ELR (cell line): Measurements from ENCODE around the gene C2orf80.
"Not testable (repeated sequence)": the region's sequence is repeated elsewhere in the genome, so short reads cannot be mapped to it uniquely, and the experiment has no call there.

Experiments used
- DNase-seq: peaks from one replicate; pipeline ENCODE4 v3.0.0-alpha.2; 2015; ENCODE audit warnings: low read depth

Gene C2orf80

GRCh38 chr2:208179028-208179609 lies 10.7 kb downstream of the C2orf80 start:
- DNase-seq = no peak

DNA sequence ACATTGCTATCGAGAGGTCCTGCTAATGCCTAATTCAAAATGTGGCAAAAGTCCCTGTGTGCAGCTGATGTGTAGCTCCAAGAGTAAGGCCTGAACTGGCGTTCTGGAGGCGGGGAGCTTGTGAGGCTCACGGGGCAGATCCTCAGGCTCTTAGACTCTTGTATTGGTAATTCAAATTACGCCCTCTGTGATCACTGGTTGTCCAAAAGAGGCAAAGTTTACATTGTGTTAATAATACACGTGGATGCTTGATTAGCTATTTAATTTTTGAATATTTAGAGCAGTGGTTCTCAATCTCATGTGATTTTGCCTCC lies 14.0 kb downstream of the C2orf80 start:
- DNase-seq = no peak

GRCh38 chr2:208175069-208175839 lies 14.6 kb downstream of the C2orf80 start:
- DNase-seq = peak; percentile 88

GRCh38 chr2:208174144-208174543 lies 15.7 kb downstream of the C2orf80 start:
- no peak for DNase-seq

GRCh38 chr2:208172125-208172524 lies 17.7 kb downstream of the C2orf80 start:
- no peak for DNase-seq

DNA sequence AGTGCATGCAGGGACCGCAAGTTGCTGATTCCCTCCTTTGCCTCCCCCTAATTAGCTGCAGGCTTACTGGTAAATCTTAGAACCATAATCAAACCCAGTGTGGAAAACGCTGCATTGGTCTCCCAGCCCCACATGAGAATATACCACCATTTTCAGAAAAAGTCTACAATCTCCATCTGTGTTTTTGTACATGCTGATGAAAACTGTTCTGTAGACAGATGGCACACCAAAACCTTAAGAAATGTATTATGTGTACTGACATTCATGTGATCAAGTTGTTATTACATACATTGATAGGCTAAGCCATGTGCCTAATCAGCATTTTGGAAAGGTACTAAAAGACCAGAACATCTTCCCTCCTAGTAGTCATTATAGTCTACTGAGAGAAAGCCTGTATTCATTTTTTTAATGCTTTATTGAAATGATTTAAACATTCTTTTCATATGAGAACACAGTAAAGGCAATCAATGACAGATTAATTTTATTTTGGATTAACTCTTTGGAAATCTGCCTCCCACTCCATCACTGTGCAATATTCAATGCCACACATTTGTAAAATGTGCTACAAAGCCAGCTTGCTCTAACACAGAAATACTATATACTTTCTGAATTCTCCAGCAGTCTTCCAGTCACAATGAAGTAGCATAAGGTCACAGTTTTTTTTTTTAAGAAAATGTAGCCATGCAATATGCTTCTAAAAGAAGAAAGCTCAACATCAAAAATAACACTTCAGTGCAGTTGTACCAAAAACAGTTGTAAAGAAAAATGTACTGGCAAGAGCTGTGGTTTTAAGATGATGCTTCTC lies 24.7 kb downstream of the C2orf80 start:
- DNase-seq = no peak

DNA sequence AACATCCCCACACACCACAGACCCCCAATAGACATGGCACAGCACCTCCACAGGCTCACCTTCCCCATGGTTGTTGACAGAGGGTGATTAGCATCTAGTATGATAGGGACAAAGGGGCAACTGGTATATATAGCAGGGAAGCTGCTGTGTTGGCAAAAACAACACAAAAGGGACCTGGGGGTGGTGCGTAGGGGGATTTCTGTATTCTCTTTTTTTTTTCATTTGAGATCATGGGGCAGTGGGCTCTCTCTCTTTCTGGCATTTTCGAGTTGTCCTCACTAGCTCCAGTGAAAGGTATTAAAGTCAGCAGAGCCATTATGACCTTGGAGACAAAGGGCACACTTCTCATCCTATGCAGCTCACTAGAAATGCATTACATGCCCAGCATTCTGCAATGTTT lies 26.3 kb downstream of the C2orf80 start, which contains the start of gene CRYGA:
Gene CRYGA (minus strand): TSS at position 101 of the 400 bp plus-strand sequence. CDS start 33 bp downstream, at position 68.
- no peak for DNase-seq

GRCh38 chr2:208156439-208156838 lies 33.4 kb downstream of the C2orf80 start:
- DNase-seq = no peak

DNA sequence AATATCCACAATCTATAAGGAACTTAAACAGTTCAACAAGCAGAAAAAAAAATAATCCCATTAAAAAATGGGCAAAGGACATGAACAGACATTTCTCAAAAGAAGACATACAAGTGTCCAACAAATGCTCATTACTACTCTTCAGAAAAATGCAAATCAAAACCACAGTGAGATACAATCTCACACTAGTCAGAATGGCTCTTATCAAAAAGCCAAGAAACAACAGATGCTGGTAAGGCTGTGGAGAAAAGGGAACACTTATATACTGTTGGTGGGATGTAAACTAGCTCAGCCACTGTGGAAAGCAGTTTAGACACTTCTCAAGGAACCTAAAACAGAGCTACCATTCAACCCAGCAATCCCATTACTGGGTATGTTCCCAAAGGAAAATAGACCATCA lies 36.7 kb downstream of the C2orf80 start:
- no peak for DNase-seq

DNA sequence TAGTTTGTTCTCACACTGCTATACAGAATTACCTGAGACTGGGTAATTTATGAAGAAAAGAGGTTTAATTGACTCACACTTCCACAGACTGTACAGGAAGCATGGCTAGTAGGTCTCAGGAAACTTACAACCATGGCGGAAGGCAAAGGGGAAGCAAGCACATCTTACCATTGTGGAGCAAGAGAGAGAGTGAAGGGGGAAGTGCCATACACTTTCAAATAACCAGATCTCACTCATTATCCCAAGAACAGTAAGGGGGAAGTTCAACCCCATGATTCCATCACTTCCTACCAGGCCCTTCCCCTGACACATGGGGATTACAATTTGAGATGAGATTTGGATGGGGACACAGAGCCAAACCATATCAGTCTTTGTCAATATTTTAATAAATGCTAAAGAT lies 38.9 kb downstream of the C2orf80 start:
- DNase-seq = no peak

GRCh38 chr2:208150094-208150493 lies 39.7 kb downstream of the C2orf80 start:
- DNase-seq = no peak

- DNase-seq = peak; percentile 14
These were observed 41.0 kb downstream of the C2orf80 start for GRCh38 chr2:208148803-208149202.

DNA sequence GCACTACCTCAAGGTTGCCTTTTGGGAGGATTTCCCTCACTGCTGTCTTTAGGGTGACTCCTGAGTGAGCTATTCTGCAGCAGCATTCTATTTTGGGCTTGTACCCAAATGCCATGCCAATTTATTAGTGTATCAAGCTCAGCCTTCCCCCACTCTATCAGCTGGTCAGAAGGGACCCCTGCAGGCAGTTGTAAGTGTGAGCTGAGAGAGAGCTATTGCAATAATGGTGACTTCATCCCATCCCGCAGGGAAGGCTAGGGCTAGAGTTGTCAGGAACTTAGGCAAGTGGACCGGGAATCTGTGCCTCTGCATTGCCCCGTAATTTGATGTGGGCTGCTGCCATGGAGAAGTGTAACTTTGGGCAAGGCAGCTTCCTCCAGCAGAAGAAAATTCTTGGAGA lies 42.1 kb downstream of the C2orf80 start:
- no peak for DNase-seq

DNA sequence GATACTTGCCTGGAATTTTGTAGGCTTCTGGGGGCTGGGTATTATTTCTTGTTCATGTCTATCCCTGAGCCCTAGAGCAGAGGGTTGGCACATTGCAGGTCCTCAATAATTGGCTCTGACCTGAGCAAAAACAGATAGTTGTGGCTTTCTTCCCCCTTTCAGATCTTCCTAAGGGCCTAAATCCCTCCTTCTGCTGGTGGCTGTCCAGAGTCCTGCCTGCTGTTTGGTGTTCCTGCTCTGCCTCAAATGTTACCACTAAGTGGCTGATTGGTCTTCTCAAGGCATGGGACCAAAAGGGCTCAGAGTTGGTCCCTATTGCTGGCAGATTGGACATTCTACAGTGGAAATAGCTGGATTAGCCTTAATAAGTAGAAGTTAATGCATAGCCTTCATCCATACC lies 42.8 kb downstream of the C2orf80 start:
- no peak for DNase-seq

DNA sequence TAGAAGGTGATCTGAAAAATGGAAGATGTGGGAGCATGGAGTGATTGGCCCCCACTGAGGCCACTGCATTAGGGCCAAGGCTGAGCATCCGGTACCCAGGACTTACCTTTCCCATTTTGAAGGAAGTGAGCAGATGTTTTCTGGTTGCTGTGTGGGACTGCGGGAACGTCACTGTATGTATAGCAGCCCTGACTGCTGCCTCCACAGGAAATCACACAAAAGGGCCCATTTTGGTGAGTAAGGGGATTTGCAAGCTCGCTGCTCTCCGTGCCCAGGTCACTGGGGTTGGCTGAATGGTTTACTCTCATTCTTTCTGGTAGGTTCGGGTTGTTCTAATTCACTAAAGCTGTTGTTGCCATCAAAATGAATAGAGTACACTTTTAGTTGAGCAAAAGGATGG lies 43.8 kb downstream of the C2orf80 start, which contains the start of gene CRYGB:
Gene CRYGB (minus strand): TSS at position 153 of the 400 bp plus-strand sequence. CDS start 38 bp downstream, at position 115.
- DNase-seq = no peak

GRCh38 chr2:208142925-208143799 lies 46.7 kb downstream of the C2orf80 start:
- no peak for DNase-seq

DNA sequence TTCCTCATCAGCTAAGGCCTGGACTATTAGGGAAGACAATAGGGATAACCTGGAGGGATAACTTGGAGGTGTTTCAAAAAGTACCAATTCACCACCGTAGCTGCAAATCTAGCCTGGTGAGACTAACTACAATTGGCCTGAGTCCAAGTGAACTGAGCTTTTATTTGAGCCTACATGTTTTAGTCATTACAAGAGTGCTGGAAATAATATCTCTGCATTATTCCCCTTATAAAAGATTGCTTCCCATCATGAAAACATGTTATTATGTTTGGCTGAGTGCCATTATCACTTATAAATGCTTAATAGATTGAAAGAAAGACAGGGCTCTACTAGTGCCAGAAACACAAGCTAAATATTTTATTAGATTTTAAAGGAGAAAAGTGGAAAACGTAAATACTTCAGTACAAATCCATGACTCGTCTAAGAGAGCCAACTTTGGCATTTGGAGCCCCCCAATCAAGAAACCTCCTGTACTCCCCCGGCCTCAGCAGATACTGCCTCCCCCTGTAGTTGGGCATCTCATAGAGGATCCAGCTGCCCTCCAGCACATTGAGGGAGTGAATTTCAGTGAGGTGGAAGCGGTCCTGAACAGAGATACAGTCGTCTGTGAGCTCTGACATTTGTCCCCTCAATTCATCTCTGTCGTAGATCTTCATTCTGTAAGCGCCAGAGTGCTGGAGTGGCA lies 47.4 kb downstream of the C2orf80 start:
- no peak for DNase-seq

GRCh38 chr2:208139447-208139846 lies 50.4 kb downstream of the C2orf80 start:
- no peak for DNase-seq

DNA sequence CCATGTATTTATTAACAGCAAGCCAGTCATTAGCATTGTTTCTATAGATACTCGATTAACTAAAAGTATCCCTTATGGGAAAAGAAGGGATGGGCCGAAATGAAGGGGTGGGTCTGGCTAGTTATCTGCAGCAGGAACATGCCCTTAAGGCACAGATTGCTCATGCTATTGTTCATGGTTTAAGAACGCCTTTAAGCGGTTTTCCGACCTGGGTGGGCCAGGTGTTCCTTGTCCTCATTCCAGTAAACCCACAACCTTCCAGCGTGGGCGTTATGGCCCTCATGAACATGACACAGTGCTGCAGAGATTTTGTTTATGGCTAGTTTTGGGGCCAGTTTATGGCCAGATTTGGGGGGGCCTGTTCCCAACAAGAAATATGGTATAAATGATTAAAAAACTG lies 51.5 kb downstream of the C2orf80 start:
- not testable (repeated sequence) for DNase-seq

- no peak for DNase-seq
These were observed 53.1 kb downstream of the C2orf80 start for GRCh38 chr2:208136716-208137094.
